ENCODE data around the gene KDM4C.

DNA sequence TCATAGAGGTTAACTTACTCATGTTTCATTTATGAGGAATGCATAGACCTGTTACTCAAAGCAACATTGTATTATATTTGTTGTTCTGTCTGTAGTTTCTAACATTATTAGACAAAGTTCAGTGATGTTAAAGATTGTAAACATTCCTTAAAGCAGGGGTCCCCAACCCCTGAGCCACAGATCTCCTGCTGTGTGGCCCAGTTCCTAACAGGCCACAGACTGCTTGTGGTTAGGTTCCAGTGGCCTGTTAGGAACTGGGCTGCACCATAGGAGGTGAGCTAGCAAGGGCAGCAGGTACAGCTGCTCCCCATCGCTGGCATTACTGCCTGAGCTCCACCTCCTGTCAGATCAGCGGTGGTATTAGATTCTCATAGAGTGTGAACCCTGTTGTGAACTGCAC is 181.1 kb downstream of the KDM4C start:
- TF ChIP-seq EZH2 (IDR thresholded peaks at IDR 0.05; ENCODE audit: insufficient read depth, poor library complexity, severe bottlenecking) (no peak), EZH2phosphoT487 (IDR thresholded peaks at IDR 0.05; ENCODE audit: insufficient read depth, low read depth) (no peak)
